Dermis blood vessel endothelial cell (primary cell): ENCODE results near the gene CD34. TPM values are rescaled to one million over a fixed set of nuclear protein-coding genes. Genes with fewer than 3 reads are reported as not detected.
"Not testable (repeated sequence)": the region's sequence is repeated elsewhere in the genome, so short reads cannot be mapped to it uniquely, and the experiment has no call there.

ENCODE experiments used
- DNase-seq: peaks from one replicate; pipeline ENCODE4 v3.0.0; 2010
- total RNA-seq: library from RNA; depleted of rRNA; stranded (reverse); fragments of >200 nt; gene quantifications from 2 replicates; pipeline ENCODE4 v1.2.3, GENCODE V29; 2014

CD34 gene
- total RNA-seq, 1 donor from 2014 or later, result 126 TPM

DNA sequence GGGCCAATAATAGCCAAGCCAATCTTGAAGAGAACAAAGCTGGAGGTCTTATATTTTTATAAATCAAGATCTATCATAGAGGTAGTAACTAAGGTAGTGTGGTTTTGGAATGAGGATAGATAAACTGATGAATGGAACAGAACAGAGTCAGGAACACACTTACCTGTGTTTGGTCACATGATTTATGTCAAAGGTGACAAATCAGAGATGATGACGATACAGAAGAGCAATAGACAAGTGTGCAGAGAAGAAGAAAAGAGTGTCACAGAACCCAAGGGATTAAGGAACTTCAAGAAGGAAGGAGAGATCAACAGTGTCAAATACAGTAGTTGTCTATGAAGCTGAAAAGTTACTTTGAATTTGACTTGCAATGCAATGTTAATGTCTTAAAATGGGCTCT is 16.1 kb upstream of the CD34 start:
- DNase-seq, result no peak

- DNase-seq, result not testable (repeated sequence)
Observed at GRCh38 chr1:207925969-207926368, 15.0 kb upstream of the CD34 start.

- DNase-seq, result peak; percentile 73
Observed at GRCh38 chr1:207925210-207925609, 14.3 kb upstream of the CD34 start.

DNA sequence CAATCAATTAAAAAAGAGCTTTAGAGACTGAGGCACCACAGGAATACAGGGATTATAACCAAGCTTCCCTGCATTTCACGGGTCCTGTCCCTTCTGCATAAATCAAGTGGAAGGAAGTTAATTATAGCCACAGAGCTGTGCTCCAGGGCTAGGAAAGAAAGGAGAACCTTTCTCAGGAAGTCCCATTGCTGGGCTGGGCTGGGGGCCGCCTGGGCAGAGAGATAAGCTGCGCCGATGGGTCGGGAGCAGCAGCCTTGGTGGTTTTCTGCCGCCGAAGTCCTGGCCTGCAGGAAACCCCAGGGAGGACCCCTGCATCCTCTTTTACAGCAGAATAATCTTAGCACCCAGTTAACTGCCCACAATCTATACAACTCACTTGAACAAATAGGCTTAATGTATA is 12.6 kb upstream of the CD34 start:
- DNase-seq, result peak; percentile 73

DNA sequence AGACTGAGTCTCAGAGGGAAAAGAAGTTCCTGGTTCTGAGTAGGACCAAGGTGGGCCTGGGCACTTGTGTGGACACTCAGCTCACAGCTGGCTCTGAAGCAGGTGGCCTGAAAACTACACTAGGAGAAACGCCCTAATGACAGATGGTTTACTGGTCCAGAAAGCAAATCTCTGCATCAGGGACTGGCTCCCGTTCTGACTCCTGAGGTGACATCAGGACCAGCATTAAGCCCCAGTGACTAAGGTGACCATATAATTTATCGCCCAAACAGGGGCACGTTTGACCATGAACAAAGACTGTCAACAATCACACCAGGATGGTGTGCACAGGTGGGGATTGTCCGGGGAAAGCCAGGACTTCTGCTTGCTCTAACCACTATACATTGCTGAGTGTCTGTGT is 12.2 kb upstream of the CD34 start:
- no peak for DNase-seq

- peak; percentile 76 for DNase-seq
Observed at GRCh38 chr1:207922554-207922953, 11.6 kb upstream of the CD34 start.

GRCh38 chr1:207921321-207921720 is 10.4 kb upstream of the CD34 start:
- no peak for DNase-seq

GRCh38 chr1:207920444-207921021 is 9.6 kb upstream of the CD34 start:
- DNase-seq, result no peak

DNA sequence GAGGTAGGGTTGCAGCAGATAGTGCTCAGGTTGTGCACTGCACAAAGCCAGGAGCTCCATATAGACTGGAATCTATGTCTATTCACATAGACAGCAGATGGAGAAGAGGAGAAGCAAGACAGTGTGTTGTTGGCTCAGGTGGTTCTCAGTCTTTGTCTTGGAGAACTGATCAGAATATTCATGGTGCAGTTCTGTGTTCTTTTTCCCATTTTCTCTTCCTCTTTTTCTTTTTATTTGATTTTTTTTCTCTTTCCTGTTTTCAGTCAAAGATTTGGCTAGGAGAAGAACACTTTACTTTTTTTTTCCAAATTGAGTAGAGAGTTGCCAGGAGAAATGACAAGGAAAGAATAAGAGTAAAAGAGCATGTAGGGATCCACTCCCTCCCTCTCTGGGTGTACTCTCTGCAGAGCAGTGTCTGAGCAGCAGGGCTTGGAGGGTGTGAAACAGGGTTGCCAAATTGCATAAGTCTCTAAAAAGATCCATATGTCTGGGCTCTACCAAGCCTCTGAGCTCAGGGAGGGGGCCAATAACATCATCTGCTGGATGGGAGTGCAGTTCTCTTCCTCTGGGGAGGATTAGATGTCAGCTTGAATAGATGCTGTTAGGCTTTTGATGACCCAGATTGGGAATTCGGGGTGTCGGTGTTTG is 8.7 kb upstream of the CD34 start:
- DNase-seq, result no peak

GRCh38 chr1:207918581-207918980 is 7.7 kb upstream of the CD34 start:
- DNase-seq, result peak; percentile 64

DNA sequence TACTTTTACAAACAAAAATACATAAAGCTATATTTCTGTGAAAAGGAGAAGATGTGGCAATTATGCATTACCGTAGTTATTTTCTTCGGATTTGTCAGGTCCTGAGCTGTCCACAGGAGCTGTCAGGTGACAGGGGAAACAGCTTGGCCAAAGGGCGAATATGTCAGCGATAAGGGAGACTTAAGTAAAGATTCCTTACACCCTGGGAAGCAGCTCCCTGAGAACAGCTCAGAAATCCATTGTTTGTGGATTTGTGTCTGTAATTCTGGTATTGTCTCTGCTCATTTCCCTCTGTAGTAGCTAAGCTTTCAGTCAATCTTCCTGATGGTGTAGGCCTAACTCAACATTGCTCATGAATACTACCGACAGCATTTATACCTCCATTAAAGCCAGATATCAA is 7.1 kb upstream of the CD34 start:
- peak; percentile 56 for DNase-seq

- DNase-seq, result no peak
Observed at GRCh38 chr1:207917080-207917479, 6.2 kb upstream of the CD34 start.

DNA sequence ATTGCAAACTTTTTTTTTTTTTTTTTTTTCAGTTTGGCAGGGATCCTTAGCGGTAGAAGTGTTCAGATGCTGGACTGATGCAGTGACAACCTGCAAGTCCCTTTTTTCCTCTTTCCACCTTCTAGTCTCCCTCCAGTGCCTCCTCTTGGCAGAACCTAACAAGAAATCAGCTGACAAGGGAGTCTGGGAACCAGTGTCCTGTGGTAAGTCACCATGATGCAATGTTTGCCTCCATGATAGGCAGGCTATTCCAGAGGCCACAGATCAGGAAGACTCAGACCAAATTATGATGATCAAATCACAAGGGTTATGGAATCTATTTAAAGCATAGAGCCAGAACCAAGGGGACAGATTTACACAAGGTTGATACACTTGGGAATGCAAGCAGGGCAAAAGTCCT is 3.0 kb upstream of the CD34 start:
- no peak for DNase-seq

GRCh38 chr1:207911856-207912760 is 1.2 kb upstream of the CD34 start:
- no peak for DNase-seq

- DNase-seq, result no peak
Observed at GRCh38 chr1:207909687-207910086, 1.2 kb downstream of the CD34 start.

DNA sequence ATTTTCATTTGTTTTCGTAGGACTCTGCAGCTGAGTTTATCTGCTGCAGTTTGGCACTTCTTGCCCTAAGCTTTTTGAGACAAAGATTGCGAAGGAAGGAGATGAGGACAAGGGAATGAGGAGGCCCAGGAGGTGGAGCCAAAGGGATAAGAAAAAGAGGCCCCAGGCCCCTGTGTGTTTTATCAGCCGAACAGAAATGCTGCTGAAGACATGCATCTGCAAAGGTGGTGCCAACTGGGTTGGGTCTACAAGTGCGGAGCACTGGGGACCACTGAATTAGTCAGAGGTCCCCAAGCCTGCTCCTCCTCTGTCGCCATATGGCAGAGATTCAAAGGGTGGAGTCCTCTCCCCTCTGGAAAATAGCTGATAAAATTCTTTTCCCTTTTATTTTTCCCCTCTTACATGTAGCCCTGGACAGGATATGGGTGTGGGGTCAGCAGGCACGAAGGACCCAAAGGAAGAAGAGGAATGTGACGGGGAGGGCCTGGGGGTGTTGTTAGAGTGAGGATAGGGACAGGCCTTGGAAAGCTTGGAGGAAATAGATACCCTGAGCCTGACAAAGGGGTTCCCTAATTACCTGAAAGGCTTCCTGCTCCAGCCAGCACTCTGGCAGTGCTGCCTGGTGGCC is 2.7 kb downstream of the CD34 start:
- DNase-seq, result peak; percentile 59

GRCh38 chr1:207904391-207904790 is 6.5 kb downstream of the CD34 start:
- DNase-seq, result no peak

DNA sequence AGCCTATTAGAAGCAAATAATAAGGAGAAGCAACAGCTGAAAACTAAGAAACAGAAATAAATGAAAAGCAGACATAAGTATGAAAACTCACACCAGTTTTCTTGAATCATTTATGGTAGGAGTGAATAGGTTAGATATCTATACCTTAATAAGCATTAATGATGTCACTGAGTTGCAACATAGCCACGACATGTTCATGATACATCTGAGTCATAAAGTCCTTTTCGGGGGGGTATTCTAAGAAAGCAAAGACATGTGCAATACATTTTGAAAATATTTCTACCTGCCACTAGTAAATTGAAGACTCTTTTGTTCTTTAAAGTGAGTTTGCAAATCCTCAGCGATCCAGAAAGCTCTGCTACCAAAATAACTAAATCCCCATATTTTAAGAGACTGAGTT is 7.2 kb downstream of the CD34 start:
- no peak for DNase-seq

- DNase-seq, result no peak
Observed at GRCh38 chr1:207903053-207903452, 7.9 kb downstream of the CD34 start.

DNA sequence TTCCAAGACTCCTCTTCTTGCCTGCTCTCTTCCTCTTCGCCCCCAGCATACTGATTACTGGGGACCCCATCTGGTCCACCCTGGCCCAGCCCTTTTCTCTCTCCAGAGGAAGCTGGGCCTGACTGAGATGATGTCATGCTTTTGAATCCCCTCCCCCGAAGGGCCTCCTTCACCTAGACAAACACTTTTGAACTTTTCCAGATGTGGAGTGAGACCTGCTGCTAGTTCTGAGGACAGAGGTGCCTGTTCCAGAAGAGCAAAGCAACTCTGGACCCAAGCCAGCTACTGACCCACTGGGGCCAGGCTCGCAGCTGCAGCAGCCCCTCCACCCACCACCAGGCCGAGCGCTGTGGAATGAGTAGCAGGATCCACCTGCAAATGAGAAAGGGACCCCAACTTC is 8.4 kb downstream of the CD34 start:
- no peak for DNase-seq

DNA sequence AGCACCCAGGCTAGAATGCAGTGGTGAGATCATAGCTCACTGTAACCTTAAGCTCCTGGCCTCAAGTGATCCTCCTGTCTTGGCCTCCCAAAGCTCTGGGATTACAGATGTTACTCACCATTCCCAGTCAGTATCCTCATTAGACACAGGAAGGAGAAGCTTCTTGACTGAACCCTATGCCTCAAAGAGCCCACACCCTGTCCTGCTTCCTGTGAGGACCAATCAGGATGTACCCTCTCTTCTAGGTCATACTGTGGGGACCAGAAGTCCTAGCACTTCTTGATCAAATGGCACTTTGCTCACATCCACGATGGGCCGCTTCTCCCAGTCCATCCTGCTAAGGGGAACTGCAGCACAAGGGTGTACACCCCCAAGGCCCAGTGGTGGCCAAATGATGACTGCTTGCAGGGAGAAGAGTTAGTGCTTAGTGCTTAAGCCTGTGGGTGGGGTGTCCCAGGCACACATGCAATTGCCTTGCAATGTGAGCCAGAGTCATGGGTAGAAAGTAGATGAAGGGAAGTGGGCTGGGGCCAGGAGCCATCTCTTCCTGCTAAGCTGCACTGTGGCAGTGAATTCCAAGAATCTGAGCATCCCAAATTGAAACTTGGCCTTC is 9.8 kb downstream of the CD34 start:
- no peak for DNase-seq

- no peak for DNase-seq
Observed at GRCh38 chr1:207898836-207899235, 12.1 kb downstream of the CD34 start.

DNA sequence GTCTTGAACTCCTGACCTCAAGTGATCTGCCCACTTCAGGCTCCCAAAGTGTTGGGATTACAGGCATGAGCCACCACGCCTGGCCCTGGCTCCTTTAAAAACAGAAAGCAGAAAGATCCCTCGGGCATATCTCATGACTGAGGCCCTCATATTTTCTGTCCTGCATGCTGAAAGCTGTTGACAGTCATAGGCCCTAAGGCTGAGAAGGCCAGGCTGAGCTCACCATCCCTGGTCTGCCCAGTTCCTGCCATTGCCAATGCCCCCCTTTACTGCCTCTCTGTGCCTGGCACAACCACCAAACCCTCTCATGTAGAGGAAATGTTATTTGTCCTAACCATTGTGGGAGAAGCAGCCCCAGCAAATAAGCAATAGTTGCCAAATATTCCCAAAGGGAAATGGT is 12.7 kb downstream of the CD34 start:
- no peak for DNase-seq
